Measurements from ENCODE around the gene FIG4.
"Not testable (repeated sequence)": the region's sequence is repeated elsewhere in the genome, so short reads cannot be mapped to it uniquely, and the experiment has no call there.

The FIG4 gene

GRCh38 chr6:109715616-109716015, 24.5 kb downstream of the FIG4 start:
- no peaks in the 10 kb centered on the region for H3K27me3 Mint-ChIP-seq (ENCODE audit: low read depth)
- no peaks in the 10 kb centered on the region for H3K36me3 Mint-ChIP-seq (ENCODE audit: low read depth)
- H3K9me3 Mint-ChIP-seq, result no peaks in the 10 kb centered on the region
- no peak overlapping the region for H3K4me3 Mint-ChIP-seq
- no peak overlapping the region for H3K27ac Mint-ChIP-seq
- H3K4me1 Mint-ChIP-seq (ENCODE audit: low read depth), result no peaks in the 10 kb centered on the region
- DNase-seq (ENCODE audit: low spot score), result no peak

- Mint-ChIP-seq H3K4me1 (ENCODE audit: low read depth) (no peaks in the 10 kb centered on the region), H3K4me3 (no peak overlapping the region), H3K36me3 (ENCODE audit: low read depth) (no peaks in the 10 kb centered on the region), H3K27me3 (ENCODE audit: low read depth) (no peaks in the 10 kb centered on the region), H3K27ac (no peak overlapping the region), H3K9me3 (no peaks in the 10 kb centered on the region)
- no peak for DNase-seq (ENCODE audit: low spot score)
Observed at GRCh38 chr6:109717971-109718370, 26.9 kb downstream of the FIG4 start.

GRCh38 chr6:109718991-109719390, 27.9 kb downstream of the FIG4 start:
- Mint-ChIP-seq H3K36me3 (ENCODE audit: low read depth) (peaks cover 1% of the 10 kb centered on the region), H3K27ac (no peak overlapping the region), H3K27me3 (ENCODE audit: low read depth) (no peaks in the 10 kb centered on the region), H3K4me1 (ENCODE audit: low read depth) (no peaks in the 10 kb centered on the region), H3K4me3 (no peak overlapping the region), H3K9me3 (no peaks in the 10 kb centered on the region)
- no peak for DNase-seq (ENCODE audit: low spot score)

GRCh38 chr6:109720311-109720710, 29.2 kb downstream of the FIG4 start:
- no peaks in the 10 kb centered on the region for H3K4me1 Mint-ChIP-seq (ENCODE audit: low read depth)
- H3K4me3 Mint-ChIP-seq, result no peak overlapping the region
- no peak overlapping the region for H3K27ac Mint-ChIP-seq
- H3K9me3 Mint-ChIP-seq, result no peaks in the 10 kb centered on the region
- peaks cover 1% of the 10 kb centered on the region for H3K36me3 Mint-ChIP-seq (ENCODE audit: low read depth)
- H3K27me3 Mint-ChIP-seq (ENCODE audit: low read depth), result no peaks in the 10 kb centered on the region
- DNase-seq (ENCODE audit: low spot score), result no peak

GRCh38 chr6:109722011-109722410, 30.9 kb downstream of the FIG4 start:
- no peak overlapping the region for H3K27ac Mint-ChIP-seq
- no peak for DNase-seq (ENCODE audit: low spot score)
- no peaks in the 10 kb centered on the region for H3K27me3 Mint-ChIP-seq (ENCODE audit: low read depth)
- no peaks in the 10 kb centered on the region for H3K9me3 Mint-ChIP-seq
- no peaks in the 10 kb centered on the region for H3K4me1 Mint-ChIP-seq (ENCODE audit: low read depth)
- peaks cover 3% of the 10 kb centered on the region for H3K36me3 Mint-ChIP-seq (ENCODE audit: low read depth)
- no peak overlapping the region for H3K4me3 Mint-ChIP-seq

- H3K27ac Mint-ChIP-seq, result no peak overlapping the region
- no peak for DNase-seq (ENCODE audit: low spot score)
- H3K9me3 Mint-ChIP-seq, result no peaks in the 10 kb centered on the region
- no peak overlapping the region for H3K4me3 Mint-ChIP-seq
- no peaks in the 10 kb centered on the region for H3K27me3 Mint-ChIP-seq (ENCODE audit: low read depth)
- H3K36me3 Mint-ChIP-seq (ENCODE audit: low read depth), result peaks cover 3% of the 10 kb centered on the region
- H3K4me1 Mint-ChIP-seq (ENCODE audit: low read depth), result no peaks in the 10 kb centered on the region
Observed at GRCh38 chr6:109722564-109723254, 31.6 kb downstream of the FIG4 start.

- not testable (repeated sequence) for DNase-seq (ENCODE audit: low spot score); H3K9me3 Mint-ChIP-seq; H3K4me3 Mint-ChIP-seq; H3K27ac Mint-ChIP-seq; H3K4me1 Mint-ChIP-seq (ENCODE audit: low read depth); H3K36me3 Mint-ChIP-seq (ENCODE audit: low read depth); H3K27me3 Mint-ChIP-seq (ENCODE audit: low read depth)
Observed at GRCh38 chr6:109725250-109725649, 34.2 kb downstream of the FIG4 start.

- H3K9me3 Mint-ChIP-seq, result peaks cover 4% of the 10 kb centered on the region
- H3K4me3 Mint-ChIP-seq, result no peak overlapping the region
- no peaks in the 10 kb centered on the region for H3K27me3 Mint-ChIP-seq (ENCODE audit: low read depth)
- H3K27ac Mint-ChIP-seq, result no peak overlapping the region
- peaks cover 7% of the 10 kb centered on the region for H3K36me3 Mint-ChIP-seq (ENCODE audit: low read depth)
- H3K4me1 Mint-ChIP-seq (ENCODE audit: low read depth), result no peaks in the 10 kb centered on the region
- no peak for DNase-seq (ENCODE audit: low spot score)
Observed at GRCh38 chr6:109736273-109737025, 45.4 kb downstream of the FIG4 start.

- H3K27me3 Mint-ChIP-seq (ENCODE audit: low read depth), result no peaks in the 10 kb centered on the region
- H3K4me3 Mint-ChIP-seq, result no peak overlapping the region
- DNase-seq (ENCODE audit: low spot score), result no peak
- H3K27ac Mint-ChIP-seq, result no peak overlapping the region
- H3K36me3 Mint-ChIP-seq (ENCODE audit: low read depth), result peaks cover 7% of the 10 kb centered on the region
- H3K4me1 Mint-ChIP-seq (ENCODE audit: low read depth), result no peaks in the 10 kb centered on the region
- H3K9me3 Mint-ChIP-seq, result peaks cover 4% of the 10 kb centered on the region
Observed at GRCh38 chr6:109738255-109738654, 47.2 kb downstream of the FIG4 start.

GRCh38 chr6:109738667-109739066, 47.6 kb downstream of the FIG4 start:
- Mint-ChIP-seq H3K27me3 (ENCODE audit: low read depth) (no peaks in the 10 kb centered on the region), H3K27ac (no peak overlapping the region), H3K4me3 (no peak overlapping the region), H3K36me3 (ENCODE audit: low read depth) (peaks cover 7% of the 10 kb centered on the region), H3K9me3 (peaks cover 4% of the 10 kb centered on the region), H3K4me1 (ENCODE audit: low read depth) (no peaks in the 10 kb centered on the region)
- DNase-seq (ENCODE audit: low spot score), result no peak

GRCh38 chr6:109739686-109740085, 48.6 kb downstream of the FIG4 start:
- no peak for DNase-seq (ENCODE audit: low spot score)
- no peak overlapping the region for H3K27ac Mint-ChIP-seq
- H3K27me3 Mint-ChIP-seq (ENCODE audit: low read depth), result no peaks in the 10 kb centered on the region
- no peaks in the 10 kb centered on the region for H3K4me1 Mint-ChIP-seq (ENCODE audit: low read depth)
- H3K36me3 Mint-ChIP-seq (ENCODE audit: low read depth), result peaks cover 9% of the 10 kb centered on the region
- H3K9me3 Mint-ChIP-seq, result peaks cover 4% of the 10 kb centered on the region
- no peak overlapping the region for H3K4me3 Mint-ChIP-seq

GRCh38 chr6:109740787-109741186, 49.7 kb downstream of the FIG4 start:
- Mint-ChIP-seq H3K9me3 (peaks cover 4% of the 10 kb centered on the region), H3K27me3 (ENCODE audit: low read depth) (no peaks in the 10 kb centered on the region), H3K4me3 (no peak overlapping the region), H3K4me1 (ENCODE audit: low read depth) (no peaks in the 10 kb centered on the region), H3K27ac (no peak overlapping the region), H3K36me3 (ENCODE audit: low read depth) (peaks cover 9% of the 10 kb centered on the region)
- no peak for DNase-seq (ENCODE audit: low spot score)

GRCh38 chr6:109743739-109744138, 52.6 kb downstream of the FIG4 start:
- no peak for DNase-seq (ENCODE audit: low spot score)
- no peak overlapping the region for H3K27ac Mint-ChIP-seq
- peaks cover 4% of the 10 kb centered on the region for H3K9me3 Mint-ChIP-seq
- no peaks in the 10 kb centered on the region for H3K27me3 Mint-ChIP-seq (ENCODE audit: low read depth)
- H3K4me1 Mint-ChIP-seq (ENCODE audit: low read depth), result no peaks in the 10 kb centered on the region
- peaks cover 8% of the 10 kb centered on the region for H3K36me3 Mint-ChIP-seq (ENCODE audit: low read depth)
- no peak overlapping the region for H3K4me3 Mint-ChIP-seq

- not testable (repeated sequence) for H3K36me3 Mint-ChIP-seq (ENCODE audit: low read depth); H3K27me3 Mint-ChIP-seq (ENCODE audit: low read depth); H3K4me3 Mint-ChIP-seq; H3K9me3 Mint-ChIP-seq; H3K27ac Mint-ChIP-seq; H3K4me1 Mint-ChIP-seq (ENCODE audit: low read depth); DNase-seq (ENCODE audit: low spot score)
Observed at GRCh38 chr6:109744779-109745178, 53.7 kb downstream of the FIG4 start.

GRCh38 chr6:109747221-109747620, 56.1 kb downstream of the FIG4 start:
- Mint-ChIP-seq H3K36me3 (ENCODE audit: low read depth) (peaks cover 3% of the 10 kb centered on the region), H3K27me3 (ENCODE audit: low read depth) (no peaks in the 10 kb centered on the region), H3K4me3 (no peak overlapping the region), H3K27ac (no peak overlapping the region), H3K9me3 (no peaks in the 10 kb centered on the region), H3K4me1 (ENCODE audit: low read depth) (no peaks in the 10 kb centered on the region)
- no peak for DNase-seq (ENCODE audit: low spot score)

All from T-helper 2 cell treated with Interferon-gamma antibody and Interleukin-4, amounts not matched to agents 5 μg/mL and 100 μg/mL, for 36 hours (primary cell).